GM12891 (cell line): ENCODE data around the gene PARVB.

ENCODE experiments used
- PAX5 ChIP-seq: IDR thresholded peaks from 2 replicates; pipeline ENCODE4 v1.6.1; 2011; ENCODE audit warnings: low read length, moderate library complexity, mild to moderate bottlenecking; ENCODE audit not compliant: insufficient read depth, severe bottlenecking
- POLR2A ChIP-seq: IDR thresholded peaks from 2 replicates; pipeline ENCODE4 v1.6.1; 2011; ENCODE audit warnings: low read depth, low read length, control low read depth
- POLR2AphosphoS5 ChIP-seq: IDR thresholded peaks from 2 replicates; pipeline ENCODE4 v1.6.1; 2011; ENCODE audit warnings: low read depth, low read length, control low read depth
- POU2F2 ChIP-seq: IDR thresholded peaks from 2 replicates; pipeline ENCODE4 v1.6.1; 2011; ENCODE audit warnings: low read depth, mild to moderate bottlenecking, control low read depth, low read length, moderate library complexity
- SPI1 ChIP-seq: IDR thresholded peaks from 2 replicates; pipeline ENCODE4 v1.6.1; 2011; ENCODE audit warnings: low read depth, low read length, control low read depth
- TAF1 ChIP-seq: IDR thresholded peaks from 2 replicates; pipeline ENCODE4 v1.6.1; 2011; ENCODE audit warnings: low read depth, low read length, control low read depth

DNA sequence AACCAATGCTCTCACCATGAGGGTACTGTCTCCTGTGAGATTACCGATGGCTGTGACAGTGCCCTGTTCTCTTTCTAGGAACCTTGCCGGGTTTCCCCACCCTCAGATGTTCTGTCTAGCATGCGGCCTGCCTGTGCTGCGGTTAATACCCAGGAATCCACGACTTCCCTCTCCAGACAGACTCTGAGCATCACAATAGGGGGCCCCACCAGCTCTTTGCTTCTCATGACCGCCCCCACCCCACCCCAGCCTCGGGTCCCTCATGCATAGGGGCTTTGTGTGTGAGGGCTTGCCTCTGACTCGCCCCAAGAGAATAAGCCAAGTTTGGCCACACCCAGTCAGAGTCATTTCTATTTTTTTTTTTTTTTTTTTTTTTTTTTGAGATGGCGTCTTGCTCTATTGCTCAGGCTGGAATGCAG is 166.9 kb downstream of the PARVB start:
- TF ChIP-seq POLR2A (no peak), POLR2AphosphoS5 (no peak), TAF1 (no peak), PAX5 (no peak), POU2F2 (no peak), SPI1 (no peak)
